ENCODE measurements around the gene ATRNL1.
"Not testable (repeated sequence)": the region's sequence is repeated elsewhere in the genome, so short reads cannot be mapped to it uniquely, and the experiment has no call there.

Gene ATRNL1

DNA sequence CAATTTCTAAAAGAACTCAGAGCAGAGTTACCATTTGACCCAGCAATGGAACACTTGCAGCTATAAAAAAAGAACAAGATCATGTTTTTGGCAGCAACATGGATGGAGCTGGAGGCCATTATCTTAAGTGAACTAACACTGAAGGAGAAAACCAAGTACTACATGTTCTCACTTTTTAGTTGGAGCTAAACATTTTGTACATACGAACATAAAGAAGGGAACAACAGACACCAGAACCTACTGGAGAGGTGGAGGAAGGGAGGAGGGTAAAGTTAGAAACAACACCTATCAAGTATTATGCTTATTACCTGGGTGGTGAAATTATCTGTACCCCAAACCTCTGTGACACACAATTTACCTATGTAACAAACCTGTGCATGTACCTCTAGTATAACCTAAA lies 329.5 kb downstream of the ATRNL1 start:
- no peak for DNase-seq

DNA sequence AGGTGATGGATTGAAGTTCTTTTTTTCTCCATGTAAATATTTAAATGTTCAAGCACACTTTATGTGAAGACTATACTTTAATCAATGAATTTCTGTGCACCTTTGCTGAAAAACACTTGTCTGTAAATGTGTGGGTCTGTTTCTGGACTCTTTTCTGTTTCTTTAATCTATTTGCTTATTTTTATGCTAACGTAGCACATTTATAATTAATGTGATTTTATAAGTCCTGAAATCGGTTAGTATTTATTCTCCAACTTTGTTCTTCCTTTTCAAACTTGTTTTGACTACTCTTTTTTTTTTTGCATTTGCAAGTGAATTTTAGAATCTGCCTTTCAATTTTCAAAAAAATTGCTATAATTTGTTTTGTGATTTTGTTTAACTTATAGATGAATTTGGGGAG lies 334.4 kb downstream of the ATRNL1 start:
- no peak for DNase-seq

DNA sequence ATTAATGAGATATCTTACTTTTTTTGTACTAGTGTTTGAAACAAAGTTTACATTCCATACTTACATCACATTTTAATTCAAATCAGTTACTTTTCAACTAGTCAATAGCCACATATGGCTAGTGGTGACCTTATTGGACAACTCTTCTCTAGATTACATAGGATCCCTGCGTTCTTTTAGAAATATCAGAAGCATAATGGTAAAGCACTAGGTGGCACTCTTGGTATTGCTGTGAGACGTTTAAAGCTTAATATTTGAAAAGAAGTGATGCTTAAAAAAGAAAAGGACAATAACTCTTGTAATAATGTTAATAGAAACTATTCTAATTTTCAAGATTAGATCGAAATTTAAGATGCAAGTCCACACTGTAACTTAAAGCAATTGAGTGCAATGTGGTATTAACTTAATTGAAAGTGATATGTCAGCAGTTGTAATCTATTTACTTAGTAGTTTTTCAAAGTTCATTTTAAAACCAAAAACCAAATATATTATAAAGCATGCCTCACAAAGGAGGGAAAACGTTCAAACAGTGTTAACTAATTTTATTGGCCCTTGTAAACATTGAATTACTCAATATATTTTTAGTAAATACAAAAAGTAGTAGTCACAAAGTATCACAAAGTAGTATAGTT lies 339.1 kb downstream of the ATRNL1 start:
- no peak for DNase-seq

DNA sequence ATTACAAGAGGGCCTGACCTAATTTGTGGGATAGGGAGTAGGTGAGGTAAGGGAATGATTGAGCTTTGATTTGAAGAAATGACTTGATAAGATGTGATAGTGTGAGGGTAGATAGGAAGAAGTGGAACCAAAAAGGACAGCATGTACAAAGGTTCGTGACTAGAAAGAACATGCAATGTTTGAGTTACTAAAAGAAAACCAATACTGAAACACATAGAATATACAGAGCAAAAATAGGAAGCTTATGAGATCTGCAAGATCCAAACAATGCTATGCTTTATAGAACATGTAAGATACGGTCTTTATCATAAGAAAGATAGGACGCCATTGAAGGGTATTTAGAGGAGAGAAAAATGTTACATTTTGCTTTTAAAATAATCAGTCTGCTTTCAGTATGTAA lies 343.8 kb downstream of the ATRNL1 start:
- no peak for DNase-seq

DNA sequence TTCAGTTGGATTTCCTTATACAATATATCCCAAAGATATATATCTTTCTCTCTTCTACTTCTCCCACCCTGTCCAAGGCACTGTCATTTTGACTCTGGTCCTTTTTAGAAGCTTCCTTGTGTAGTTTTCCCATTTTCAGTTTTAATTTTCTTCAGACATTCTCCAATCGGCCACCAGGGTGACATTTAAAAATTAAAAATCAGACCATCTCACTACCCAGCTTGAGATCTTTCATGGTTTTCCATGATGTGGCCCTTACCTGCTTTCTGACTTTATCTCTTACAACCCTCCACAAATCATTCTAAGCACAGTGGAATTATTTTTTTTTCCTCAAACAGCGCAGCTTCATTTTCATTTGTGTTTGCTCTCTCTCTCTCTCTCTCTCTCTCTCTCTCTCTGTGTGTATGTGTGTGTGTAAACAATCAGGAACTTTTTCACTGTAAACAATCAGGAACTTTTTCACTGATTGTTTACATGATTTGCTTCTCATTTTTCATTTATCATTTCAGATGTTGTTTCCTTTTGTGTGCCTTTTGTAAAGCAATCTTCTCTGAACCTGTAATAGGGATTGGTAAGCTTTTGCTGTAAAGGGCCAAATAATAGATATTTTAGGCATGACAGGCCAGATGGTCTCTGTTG lies 348.9 kb downstream of the ATRNL1 start:
- DNase-seq = no peak

DNA sequence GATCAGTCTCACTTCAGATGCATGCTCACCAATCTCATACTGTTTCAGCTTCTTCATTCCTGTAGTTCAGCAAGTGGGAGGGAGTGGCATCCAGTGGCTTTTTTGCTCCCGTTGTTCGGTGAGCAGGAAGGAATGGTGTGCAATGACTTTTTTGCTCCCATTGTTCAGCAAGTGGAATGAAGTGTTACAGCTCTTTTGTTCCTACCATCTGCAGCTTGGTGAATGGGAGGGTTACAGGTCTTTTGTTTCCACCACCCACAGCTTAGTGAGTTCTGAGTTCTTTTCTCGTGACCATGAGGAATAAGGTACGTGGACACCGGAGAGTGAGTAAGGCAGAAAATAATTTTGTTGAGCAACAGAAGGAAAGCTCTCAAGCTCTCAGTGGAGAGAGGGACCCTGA lies 363.6 kb downstream of the ATRNL1 start:
- DNase-seq = no peak

DNA sequence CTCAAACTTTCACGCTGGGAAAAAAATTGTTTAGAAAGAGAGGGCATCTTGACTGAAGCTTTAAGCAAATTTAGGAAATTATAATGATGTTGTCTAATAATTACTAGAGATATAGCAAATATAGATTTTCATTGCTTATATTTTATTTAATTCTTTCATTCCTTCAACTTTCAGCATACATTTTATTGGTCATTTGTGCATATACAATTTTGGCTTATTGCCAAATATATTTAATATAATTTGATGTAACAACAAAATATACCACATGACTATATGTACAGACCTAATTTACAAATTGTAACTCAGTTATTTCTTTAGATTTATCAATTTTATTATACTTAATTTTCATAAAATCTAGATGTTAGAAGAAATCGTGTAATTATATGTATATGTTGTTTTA lies 390.1 kb downstream of the ATRNL1 start:
- DNase-seq = no peak

DNA sequence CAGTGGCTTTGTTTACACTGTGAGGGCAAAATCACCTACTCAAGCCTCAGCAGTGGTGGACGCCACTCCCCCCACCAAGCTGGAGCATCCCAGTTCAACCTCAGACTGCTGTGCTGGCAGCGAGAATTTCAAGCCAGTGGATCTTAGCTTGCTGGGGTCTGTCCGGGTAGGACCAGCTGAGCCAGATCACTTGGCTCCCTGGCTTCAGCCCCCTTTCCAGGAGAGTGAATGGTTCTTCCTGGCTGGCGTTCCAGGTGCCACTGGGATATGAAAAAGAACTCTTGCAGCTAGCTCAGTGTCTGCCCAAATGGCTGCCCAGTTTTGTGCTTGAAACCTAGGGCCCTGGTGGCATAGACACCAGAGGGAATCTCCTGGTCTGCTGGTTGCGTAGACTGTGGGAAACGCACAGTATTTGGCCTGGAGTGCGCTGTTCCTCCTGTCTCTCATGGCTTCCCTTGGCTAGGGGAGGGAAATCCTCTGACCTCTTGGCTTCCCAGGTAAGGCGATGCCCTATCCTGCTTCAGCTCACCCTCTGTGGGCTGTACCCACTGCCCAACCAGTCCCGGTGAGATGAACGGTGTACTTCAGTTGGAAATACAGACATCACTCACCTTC lies 398.5 kb downstream of the ATRNL1 start:
- DNase-seq = no peak

DNA sequence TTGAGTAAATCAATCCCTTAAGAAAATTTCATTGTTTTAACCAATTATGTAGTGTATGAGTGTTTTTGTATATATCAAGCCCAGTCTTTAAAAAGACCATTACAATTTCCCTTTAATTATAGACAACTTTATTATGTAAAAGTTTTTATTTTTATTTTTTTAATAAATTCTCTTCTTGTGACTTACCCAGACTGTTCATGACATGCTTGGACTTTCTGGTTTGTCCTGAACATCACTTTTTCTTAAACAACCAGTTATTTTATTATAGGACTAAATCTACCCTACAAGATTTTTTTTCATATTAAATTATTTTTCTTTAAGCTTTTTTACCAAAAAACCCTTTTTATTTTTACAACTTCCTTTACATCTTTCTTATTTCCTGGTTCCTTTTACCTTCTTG lies 410.4 kb downstream of the ATRNL1 start:
- DNase-seq = no peak

DNA sequence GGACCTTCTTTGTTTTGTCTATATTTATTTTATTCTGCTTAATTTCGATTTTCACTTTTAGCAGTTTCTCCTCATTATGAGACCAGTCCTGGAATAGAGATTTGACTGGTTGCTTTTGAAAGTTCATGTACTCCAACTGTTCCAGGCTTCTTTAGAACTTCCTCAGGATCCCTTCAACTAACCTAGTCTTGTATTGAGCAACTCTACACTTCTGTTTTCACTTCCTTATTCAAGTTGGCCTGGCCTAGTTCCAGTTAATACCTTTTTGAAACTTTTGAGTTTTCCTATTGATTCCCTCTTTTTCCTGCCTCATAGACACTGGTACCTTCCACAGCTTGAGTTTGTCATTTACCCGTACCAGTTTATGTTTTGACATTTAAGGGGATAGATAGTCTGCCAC lies 421.7 kb downstream of the ATRNL1 start:
- no peak for DNase-seq

DNA sequence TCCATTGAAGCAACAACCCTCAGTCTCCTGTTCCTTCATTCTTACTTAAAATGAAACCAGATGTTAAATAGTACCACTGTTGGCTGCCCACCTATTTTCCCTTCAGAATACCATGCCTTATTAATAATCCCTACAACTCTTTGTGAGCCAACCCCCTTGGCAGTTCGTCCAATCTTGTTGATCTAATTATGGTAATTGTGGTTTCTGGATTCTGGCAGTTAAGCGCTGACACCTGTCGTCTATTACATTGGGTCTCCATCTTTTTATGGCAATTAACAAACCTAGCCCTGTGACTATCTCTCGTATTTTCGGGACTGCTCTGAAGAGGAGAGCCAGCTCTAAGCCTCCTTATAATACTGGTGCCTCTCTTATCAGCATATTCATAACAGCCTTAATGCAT lies 432.0 kb downstream of the ATRNL1 start:
- no peak for DNase-seq

DNA sequence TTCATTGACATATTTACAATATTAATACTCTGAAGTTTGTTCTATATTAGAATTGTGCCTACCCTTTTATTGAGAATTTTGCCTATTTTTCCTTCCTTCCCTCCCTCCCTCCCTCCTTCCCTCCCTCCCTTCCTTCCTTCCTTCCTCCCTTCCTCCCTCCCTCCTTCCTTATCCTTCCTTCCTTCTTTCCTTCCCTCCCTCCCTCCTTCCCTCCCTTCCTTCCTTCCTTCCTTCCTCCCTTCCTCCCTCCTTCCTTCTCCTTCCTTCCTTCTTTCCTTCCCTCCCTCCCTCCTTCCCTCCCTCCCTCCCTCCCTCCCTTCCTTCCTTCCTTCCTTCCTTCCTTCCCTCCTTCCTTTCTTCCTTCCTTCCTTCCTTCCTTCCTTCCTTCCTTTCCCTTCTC lies 434.5 kb downstream of the ATRNL1 start:
- DNase-seq = not testable (repeated sequence)

DNA sequence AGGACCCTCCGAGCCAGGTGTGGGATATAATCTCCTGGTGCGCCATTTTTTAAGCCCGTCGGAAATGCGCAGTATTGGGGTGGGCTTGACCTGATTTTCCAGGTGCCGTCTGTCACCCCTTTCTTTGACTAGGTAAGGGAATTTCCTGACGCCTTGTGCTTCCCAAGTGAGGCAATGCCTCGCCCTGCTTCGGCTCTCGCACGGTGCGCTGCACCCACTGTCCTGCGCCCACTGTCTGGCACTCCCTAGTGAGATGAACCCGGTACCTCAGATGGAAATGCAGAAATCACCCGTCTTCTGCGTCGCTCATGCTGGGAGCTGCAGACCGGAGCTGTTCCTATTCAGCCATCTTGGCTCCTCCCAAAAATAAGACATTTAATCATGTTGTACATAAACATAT lies 443.2 kb downstream of the ATRNL1 start:
- not testable (repeated sequence) for DNase-seq

DNA sequence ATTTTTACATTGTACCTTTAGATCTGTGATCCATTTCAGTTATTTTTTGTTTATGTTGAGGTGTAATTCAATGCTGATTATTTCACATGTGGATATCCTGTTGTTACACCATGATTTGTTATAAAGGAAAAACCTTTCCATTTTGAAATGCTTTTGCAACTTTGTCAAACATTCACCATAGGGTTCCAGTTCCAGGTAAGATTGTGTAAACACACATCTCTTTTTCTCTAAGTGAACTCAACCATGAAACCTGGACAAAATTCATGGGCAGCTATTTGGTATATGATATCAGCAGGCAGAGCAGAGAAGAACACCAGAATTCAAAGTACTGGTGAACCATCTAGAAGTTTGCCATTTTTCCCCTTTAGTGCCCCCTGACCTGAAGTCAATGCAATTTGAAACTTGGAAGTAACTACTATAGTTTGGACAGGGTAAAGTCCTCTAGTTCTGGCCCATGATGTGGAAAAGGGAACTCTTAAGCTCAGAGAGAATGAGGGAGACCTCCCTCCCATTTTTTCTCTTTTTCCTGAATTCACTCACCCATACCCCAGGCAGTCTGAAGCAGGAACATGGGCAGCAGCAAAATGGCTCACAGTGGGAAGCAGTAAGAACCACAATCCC lies 446.1 kb downstream of the ATRNL1 start:
- no peak for DNase-seq

DNA sequence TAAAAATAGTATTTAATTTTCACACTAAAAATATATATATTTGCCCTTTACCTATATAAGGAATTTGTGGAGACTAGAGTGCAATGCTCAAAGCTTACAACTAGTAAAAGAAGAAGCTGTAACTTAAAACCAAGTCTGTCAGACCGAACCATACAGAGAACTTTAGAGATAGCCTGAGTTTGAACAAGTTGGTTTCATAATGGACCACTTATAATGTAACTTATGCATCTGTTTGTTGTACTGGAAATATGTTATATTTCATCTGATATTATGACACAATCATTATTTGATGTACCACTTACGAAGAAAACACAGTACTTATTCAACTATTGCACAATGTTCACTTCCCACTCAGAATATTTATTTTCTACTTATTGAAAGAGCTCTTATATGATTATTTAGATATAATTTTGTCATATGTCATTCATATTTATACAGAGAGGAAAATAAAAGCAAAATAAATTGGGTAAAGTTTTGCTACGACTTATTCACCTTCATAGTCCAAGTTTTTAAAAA lies 462.8 kb downstream of the ATRNL1 start:
- no peak for DNase-seq

DNA sequence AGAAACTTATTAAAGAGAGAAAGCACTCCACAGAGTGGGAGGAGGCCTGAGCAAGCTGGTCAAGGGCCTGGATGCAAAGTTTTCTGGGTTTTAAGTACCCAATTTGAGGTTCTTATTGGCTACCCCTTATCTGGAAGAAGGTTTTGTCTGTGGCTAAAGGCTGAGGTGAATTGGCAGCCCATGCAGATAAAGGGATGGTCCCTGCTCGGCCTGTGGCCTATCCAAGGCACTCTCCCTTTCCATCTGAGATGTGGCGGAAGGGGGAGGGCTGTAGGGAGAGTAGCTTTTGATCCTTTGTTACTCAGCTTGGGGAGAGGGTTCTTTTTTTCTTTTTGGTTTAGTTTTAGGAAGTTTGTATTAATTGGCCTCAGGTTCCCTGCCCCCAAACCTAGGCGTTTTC lies 465.1 kb downstream of the ATRNL1 start:
- DNase-seq = no peak

DNA sequence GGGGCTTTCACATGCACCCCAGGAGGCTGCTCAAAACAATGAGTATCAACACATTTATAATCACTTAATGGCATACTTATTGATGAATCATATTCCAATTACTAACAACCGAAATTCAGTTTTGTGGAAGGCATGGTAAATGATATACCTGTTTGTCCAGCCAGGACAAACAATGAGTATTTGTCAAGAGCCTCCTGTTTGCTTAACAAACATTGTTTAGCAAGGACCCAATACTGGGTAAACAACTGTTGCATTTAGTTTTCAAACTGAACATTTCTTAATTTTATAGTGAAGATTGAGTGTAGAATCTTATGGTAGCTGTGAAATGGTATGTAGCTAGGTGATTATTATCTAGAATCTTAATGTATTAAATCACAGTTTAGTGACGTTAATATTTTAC lies 473.7 kb downstream of the ATRNL1 start:
- DNase-seq = no peak

DNA sequence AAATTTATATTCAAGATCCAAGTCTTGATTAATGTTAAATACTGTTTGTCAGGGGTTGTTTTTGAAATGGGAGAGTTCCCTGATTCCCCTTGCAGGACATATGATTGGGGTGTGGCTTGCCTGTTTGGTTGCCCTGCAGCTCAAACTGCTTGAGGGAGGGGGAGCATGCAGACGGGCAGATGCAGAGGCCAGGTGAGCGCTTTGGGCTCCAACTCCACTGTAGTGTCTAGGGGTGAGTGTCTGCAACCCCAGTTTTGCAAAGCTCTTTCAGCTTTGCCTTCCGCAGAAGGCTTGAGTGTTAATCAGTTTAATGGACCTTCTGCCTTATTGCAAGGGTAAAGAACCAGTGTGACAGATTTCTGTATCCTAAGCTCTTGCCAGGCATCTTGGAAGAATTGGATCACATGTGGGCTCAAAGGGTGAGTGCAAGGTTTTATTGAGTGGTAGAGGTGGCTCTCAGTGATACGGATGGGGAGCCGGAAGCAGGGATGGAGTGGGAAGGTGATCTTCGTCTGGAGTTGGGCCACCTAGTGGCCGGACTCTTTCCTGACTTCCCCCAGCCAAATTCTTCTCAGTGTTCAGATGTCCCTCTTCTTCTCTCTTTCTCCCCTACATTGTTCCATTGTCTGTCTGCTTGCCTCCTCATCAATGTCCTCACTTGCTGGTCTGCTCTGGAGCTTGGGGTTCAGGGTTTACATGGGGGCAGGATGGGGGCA lies 479.7 kb downstream of the ATRNL1 start:
- no peak for DNase-seq

DNA sequence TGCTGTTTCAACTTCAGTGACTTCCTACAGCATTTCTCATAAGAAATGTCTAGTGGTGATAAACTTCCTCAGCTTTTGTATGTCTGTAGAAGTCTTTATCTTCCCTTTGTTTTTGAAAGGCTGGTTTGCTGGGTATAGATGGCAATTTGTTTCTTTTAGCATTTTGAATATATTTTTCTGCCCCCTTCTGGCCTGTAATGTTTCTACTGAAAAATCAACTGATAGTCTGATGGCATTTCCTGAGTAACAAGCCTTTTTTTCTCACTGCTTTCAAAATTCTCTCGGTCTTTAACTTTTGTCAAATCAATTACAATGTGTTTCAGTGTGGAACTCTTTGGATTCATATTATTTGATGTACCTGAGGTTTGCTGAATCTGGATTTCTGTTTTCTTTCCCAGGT lies 487.1 kb downstream of the ATRNL1 start:
- DNase-seq = no peak

DNA sequence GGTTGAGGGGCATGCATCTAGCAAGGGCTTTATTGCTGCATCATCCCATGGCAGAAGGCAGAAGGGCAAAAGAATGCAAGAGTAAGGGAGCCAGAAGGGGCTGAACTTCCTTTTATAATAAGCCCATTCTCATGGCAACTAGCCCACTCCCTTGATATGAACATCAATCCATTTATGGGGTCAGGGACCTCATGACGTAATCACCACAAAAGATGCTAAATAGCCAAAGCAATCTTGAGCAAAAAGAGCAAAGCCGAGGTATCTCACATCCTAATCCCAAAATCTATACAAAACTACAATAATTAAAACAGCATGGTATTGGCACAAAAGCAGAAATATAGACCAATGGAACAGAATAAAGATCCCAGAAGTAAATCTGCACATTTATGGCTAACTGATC lies 499.9 kb downstream of the ATRNL1 start:
- no peak for DNase-seq

DNA sequence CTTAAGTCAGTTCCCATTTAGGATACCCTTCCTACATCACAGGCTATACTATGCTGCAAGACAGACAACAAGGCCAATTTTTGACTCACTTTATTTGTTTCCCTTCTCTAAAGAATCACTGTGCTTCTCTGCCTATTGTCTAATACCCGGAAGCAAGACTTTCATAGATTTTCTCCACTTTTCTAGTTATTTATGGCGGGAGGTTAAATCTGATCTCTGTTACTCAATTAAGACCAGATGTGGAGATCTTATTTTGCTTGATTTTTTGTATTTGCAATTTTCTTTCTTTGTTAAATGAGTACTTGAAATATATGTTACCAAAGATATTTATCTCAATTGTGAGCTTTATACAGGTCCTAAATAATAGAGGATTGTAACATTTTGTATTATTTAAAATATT lies 511.5 kb downstream of the ATRNL1 start:
- DNase-seq = no peak

DNA sequence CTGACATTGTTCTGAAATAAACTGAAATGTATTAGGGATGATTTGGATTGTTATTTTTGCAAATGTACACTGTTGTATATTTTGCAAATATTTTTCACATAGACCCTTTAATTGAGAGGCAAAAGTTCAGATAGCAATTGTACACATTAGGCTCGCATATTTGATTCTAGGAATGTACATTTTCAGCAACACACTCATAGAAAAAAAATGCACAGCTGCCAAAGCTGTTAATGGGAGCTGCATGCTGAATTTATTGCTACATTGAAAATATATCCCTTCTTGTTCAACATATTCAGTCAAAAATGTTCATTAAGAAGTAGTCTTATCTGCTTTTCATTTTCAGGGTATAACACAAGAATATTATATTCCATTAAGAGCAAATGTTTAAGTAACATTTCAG lies 512.9 kb downstream of the ATRNL1 start:
- DNase-seq = no peak
